Esophagus squamous epithelium (tissue), 5 donors: ENCODE measurements around the gene FAM200B. TPM values are rescaled to one million over a fixed set of nuclear protein-coding genes. Genes with fewer than 3 reads are reported as not detected.

Experiments used
- DNase-seq: peaks from one replicate; lab custom pipeline; 2025; lab: John Stamatoyannopoulos, UW
- H3K27ac ChIP-seq, 4 donors: fragments of 200-600 bp; sonication (generic); one replicate each; pipeline ENCODE4 v1.5.1; 2016 to 2019; ENCODE audit warnings: mild to moderate bottlenecking in 1 of 4
- H3K27me3 ChIP-seq, 4 donors: fragments of 200-600 bp; sonication (generic); 1 replicate in 3 of 4; 2 replicates in 1 of 4; pipeline versions ENCODE4 v1.5.1 to v1.6.0; 2017 to 2021; ENCODE audit warnings: antibody characterized with exemption in 1 of 4
- H3K36me3 ChIP-seq, 3 donors: fragments of 200-600 bp; sonication (generic); one replicate each; pipeline ENCODE4 v1.5.1; 2016 to 2019
- H3K4me1 ChIP-seq, 3 donors: fragments of 200-600 bp; sonication (generic); one replicate each; pipeline ENCODE4 v1.5.1; 2017 to 2019
- H3K4me3 ChIP-seq, 4 donors: fragments of 200-600 bp; sonication (generic); 1 replicate in 3 of 4; 2 replicates in 1 of 4; pipeline ENCODE4 v1.5.1; 2016 to 2019; ENCODE audit warnings: mild to moderate bottlenecking in 2 of 4, moderate library complexity in 1 of 4
- H3K9me3 ChIP-seq, 3 donors: fragments of 200-600 bp; sonication (generic); one replicate each; pipeline ENCODE4 v1.5.1; 2016 to 2019
- CTCF ChIP-seq, 6 experiments: fragments of 450-650 bp in 4 of 6; fragments of 200-600 bp in 2 of 6; sonication (generic) in 2 of 6; IDR thresholded peaks; one replicate each; pipeline ENCODE4 v1.5.1; 2016 to 2019; ENCODE audit warnings: antibody characterized with exemption in 6 of 6, mild to moderate bottlenecking in 4 of 6, moderate library complexity in 4 of 6
- POLR2A ChIP-seq, 4 donors: fragments of 450-650 bp; IDR thresholded peaks; one replicate each; pipeline ENCODE4 v1.6.1; 2017; ENCODE audit warnings: antibody characterized with exemption in 4 of 4, mild to moderate bottlenecking in 4 of 4, moderate library complexity in 3 of 4
- WGBS, 2 donors: methylation state at CpG; one replicate each; pipeline ENCODE4 v1.1.5; 2018; 5-methylcytosine and 5-hydroxymethylcytosine counted together
- intact Hi-C: fragments of 100-400 bp; cut with DNase I; formaldehyde crosslinking; loops from one replicate; pipeline ENCODE4 v1.15.0; 2022
- total RNA-seq, 4 donors: library from RNA; depleted of rRNA; stranded (reverse); fragments of >200 nt; gene quantifications; one replicate each; pipeline ENCODE4 v1.1.0, GENCODE V29; 2016
- donor health status: DM: yes; HTN: yes; CAD: no.

Gene FAM200B
- total RNA-seq, 4 donors from 2014 or later = 17.1 to 39.6 (median 31.4) TPM

- Histone ChIP-seq H3K4me3 (peak overlapping the region; percentile 26 to 73 (median 47)), H3K9me3 (no peaks in the 10 kb centered on the region), H3K36me3 (no peaks in the 10 kb centered on the region), H3K4me1 (peaks cover 9 to 51% (median 15%) of the 10 kb centered on the region in 3 donors), H3K27ac (peak overlapping the region; percentile 53 to 69 (median 57)), H3K27me3 (no peaks in the 10 kb centered on the region)
- intact Hi-C loops = no loop called here
- DNase-seq = no peak
- WGBS, 2 donors = 90 to 92% methylated on average over 11 of the region's 11 CpGs
- TF ChIP-seq CTCF (IDR thresholded peaks at IDR 0.05) = no peak
- TF ChIP-seq POLR2A (IDR thresholded peaks at IDR 0.05) = no peak
Measured at GRCh38 chr4:15703439-15703838, 21.8 kb downstream of the FAM200B start.

GRCh38 chr4:15704129-15704528 is 22.5 kb downstream of the FAM200B start:
- H3K9me3 ChIP-seq = no peaks in the 10 kb centered on the region
- no peak overlapping the region for H3K4me3 ChIP-seq
- DNase-seq = no peak
- intact Hi-C loops = no loop called here
- no peaks in the 10 kb centered on the region for H3K27me3 ChIP-seq
- no peaks in the 10 kb centered on the region for H3K36me3 ChIP-seq
- no peak overlapping the region for H3K27ac ChIP-seq
- peaks cover 9 to 51% (median 15%) of the 10 kb centered on the region in 3 donors for H3K4me1 ChIP-seq
- TF ChIP-seq POLR2A (IDR thresholded peaks at IDR 0.05) (no peak), CTCF (IDR thresholded peaks at IDR 0.05) (no peak)

- Histone ChIP-seq H3K4me3 (no peak overlapping the region), H3K27ac (peak overlapping the region in 3 of 4 donors; percentile 17 to 52 (median 27)), H3K27me3 (no peaks in the 10 kb centered on the region), H3K4me1 (peaks cover 9 to 51% (median 15%) of the 10 kb centered on the region in 3 donors), H3K9me3 (no peaks in the 10 kb centered on the region), H3K36me3 (no peaks in the 10 kb centered on the region)
- DNase-seq = no peak
- TF ChIP-seq POLR2A (IDR thresholded peaks at IDR 0.05) (no peak), CTCF (IDR thresholded peaks at IDR 0.05) (no peak)
- 33 to 41% methylated on average over 3 of the region's 3 CpGs for WGBS, 2 donors
- intact Hi-C loops = no loop called here
Measured at GRCh38 chr4:15706646-15707362, 25.2 kb downstream of the FAM200B start.

- Histone ChIP-seq H3K36me3 (no peaks in the 10 kb centered on the region), H3K27me3 (peaks cover 0 to under 1% (median 0%) of the 10 kb centered on the region in 4 donors), H3K4me1 (peaks cover 9 to 48% (median 12%) of the 10 kb centered on the region in 3 donors), H3K9me3 (no peaks in the 10 kb centered on the region), H3K4me3 (no peak overlapping the region), H3K27ac (no peak overlapping the region)
- WGBS, 2 donors = 36 to 42% methylated on average over 7 of the region's 7 CpGs
- TF ChIP-seq CTCF (IDR thresholded peaks at IDR 0.05) = no peak
- TF ChIP-seq POLR2A (IDR thresholded peaks at IDR 0.05) = no peak
- no peak for DNase-seq
- intact Hi-C loops = no loop called here
Measured at GRCh38 chr4:15707363-15707715, 25.7 kb downstream of the FAM200B start.

- peaks cover 0 to 5% (median 0%) of the 10 kb centered on the region in 4 donors for H3K27me3 ChIP-seq
- TF ChIP-seq POLR2A (IDR thresholded peaks at IDR 0.05) = no peak
- TF ChIP-seq CTCF (IDR thresholded peaks at IDR 0.05) = no peak
- 72 to 91% methylated on average over 2 of the region's 2 CpGs for whole genome bisulfite sequencing, 2 donors
- no peak overlapping the region for H3K27ac ChIP-seq
- H3K36me3 ChIP-seq = no peaks in the 10 kb centered on the region
- H3K4me3 ChIP-seq = no peak overlapping the region
- DNase-seq = no peak
- intact Hi-C loops = no loop called here
- H3K9me3 ChIP-seq = no peaks in the 10 kb centered on the region
- peaks cover 2 to 14% (median 6%) of the 10 kb centered on the region in 3 donors for H3K4me1 ChIP-seq
Measured at GRCh38 chr4:15711762-15712161, 30.1 kb downstream of the FAM200B start.
